Epithelial cell of esophagus (primary cell): ENCODE measurements around the gene APC.
A peak's percentile ranks its signal among the peaks of the same experiment; 100 is the strongest.

ENCODE experiments used
- DNase-seq: peaks from one replicate; pipeline ENCODE4 v3.0.0; 2010; ENCODE audit warnings: low read depth
- H3K4me3 ChIP-seq: 2 replicates; pipeline ENCODE4 v1.5.1; 2011; ENCODE audit warnings: mild to moderate bottlenecking, low read length, control low read depth
- CTCF ChIP-seq: IDR thresholded peaks from 2 replicates; pipeline ENCODE4 v1.5.1; 2011; ENCODE audit warnings: low read depth, mild to moderate bottlenecking, low read length, control low read depth, inconsistent platforms; ENCODE audit not compliant: insufficient read depth; ENCODE audit errors: missing control alignments

The APC gene

DNA sequence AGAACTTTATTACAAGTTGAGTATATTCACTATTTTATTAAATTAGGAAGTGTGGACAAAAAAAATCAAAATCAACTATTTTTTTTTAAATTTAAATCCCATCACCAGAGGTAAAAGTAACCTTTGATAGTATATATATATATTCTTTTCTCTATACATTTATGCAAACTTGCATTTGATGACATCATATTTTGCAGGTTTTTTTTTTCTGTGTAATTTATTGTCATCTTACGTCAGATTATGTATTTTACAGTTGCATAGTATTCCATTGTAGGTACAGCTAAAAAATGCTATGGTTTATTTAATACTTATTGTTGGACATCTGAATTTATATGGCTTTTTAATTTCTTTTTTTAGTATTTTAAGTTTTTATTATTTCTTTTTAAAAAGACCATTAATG lies 25.5 kb downstream of the APC start:
- TF ChIP-seq CTCF, result no peak
- DNase-seq, result no peak
- H3K4me3 ChIP-seq, result no peak overlapping the region

- TF ChIP-seq CTCF, result no peak
- H3K4me3 ChIP-seq, result no peak overlapping the region
- DNase-seq, result peak; percentile 3
Observed at GRCh38 chr5:112772124-112772523, 34.4 kb downstream of the APC start.

- no peak overlapping the region for H3K4me3 ChIP-seq
- peak; percentile 71 for DNase-seq
- TF ChIP-seq CTCF, result no peak
Observed at GRCh38 chr5:112776301-112776856, 38.7 kb downstream of the APC start.

DNA sequence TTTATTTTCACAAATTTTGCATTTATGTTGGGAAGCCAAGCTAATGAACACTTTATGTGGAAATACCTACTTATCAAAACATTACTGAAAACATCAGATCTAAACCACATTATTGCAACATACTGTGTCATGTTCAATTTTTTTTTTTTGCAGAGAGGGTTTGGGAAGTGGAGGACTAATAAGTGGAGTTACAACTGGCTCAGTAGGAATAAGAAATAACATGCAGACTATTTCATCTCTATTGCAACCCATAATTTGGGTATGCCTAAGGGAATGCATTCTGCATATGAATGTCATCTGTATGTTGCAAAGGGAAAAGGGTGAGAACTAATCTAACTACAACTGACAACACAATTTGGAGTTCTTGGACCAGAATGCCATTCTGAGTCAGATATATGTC lies 41.8 kb downstream of the APC start:
- no peak for TF ChIP-seq CTCF
- DNase-seq, result peak; percentile 76
- H3K4me3 ChIP-seq, result no peak overlapping the region

DNA sequence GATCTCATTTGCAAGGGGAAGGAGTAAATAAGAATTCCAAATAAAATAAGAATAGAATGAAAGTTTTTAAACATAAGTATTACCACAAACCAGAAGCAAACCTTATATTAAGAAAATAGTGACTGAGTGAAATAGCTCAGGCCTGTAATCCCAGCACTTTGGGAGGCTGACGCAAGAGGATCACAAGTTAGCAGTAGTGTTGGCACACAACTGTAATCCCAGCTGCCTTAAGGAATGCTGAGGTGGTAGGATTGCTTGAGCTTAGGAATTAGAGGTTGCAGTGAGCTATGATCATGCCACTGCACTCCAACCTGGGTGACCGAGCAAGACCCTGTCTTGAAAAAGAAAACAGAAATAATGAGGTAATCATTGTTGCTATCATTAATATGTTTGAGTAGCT lies 47.0 kb downstream of the APC start:
- DNase-seq, result no peak
- no peak for TF ChIP-seq CTCF
- no peak overlapping the region for H3K4me3 ChIP-seq

DNA sequence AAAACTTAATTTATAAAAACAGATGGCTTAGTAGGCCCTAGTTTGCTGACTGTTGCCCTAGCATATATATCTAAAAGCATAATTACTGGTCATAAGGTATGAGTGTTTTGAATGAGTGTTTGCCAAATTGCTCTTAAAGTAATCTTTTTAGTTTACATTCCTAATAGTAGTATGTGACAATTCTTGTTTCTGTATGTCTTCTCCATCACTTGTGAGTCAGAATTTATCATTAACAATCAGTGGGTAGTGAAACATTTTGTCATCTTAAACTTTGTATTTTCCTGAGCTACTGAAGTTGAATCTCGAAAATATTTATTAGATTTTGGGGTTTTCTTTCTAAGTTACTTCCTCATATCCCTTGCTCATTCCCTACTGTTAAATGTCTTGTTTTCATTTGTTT lies 49.6 kb downstream of the APC start:
- peak; percentile 20 for DNase-seq
- H3K4me3 ChIP-seq, result no peak overlapping the region
- TF ChIP-seq CTCF, result no peak

- TF ChIP-seq CTCF, result no peak
- no peak for DNase-seq
- no peak overlapping the region for H3K4me3 ChIP-seq
Observed at GRCh38 chr5:112787896-112788295, 50.2 kb downstream of the APC start.
